ACHN (cell line): ENCODE results near the gene LIN28A.

Source experiments
- DNase-seq: peaks from one replicate; pipeline ENCODE4 v3.0.0-alpha.2; 2015
- in situ Hi-C: cut with HindIII; loops from 2 replicates; pipeline ENCODE4 v1.10.0; 2017; ENCODE audit warnings: low sequenced_read_pairs, low pct_ligation_motif_present, low pct_unique_long_range_greater_than_20kb

Gene LIN28A

DNA sequence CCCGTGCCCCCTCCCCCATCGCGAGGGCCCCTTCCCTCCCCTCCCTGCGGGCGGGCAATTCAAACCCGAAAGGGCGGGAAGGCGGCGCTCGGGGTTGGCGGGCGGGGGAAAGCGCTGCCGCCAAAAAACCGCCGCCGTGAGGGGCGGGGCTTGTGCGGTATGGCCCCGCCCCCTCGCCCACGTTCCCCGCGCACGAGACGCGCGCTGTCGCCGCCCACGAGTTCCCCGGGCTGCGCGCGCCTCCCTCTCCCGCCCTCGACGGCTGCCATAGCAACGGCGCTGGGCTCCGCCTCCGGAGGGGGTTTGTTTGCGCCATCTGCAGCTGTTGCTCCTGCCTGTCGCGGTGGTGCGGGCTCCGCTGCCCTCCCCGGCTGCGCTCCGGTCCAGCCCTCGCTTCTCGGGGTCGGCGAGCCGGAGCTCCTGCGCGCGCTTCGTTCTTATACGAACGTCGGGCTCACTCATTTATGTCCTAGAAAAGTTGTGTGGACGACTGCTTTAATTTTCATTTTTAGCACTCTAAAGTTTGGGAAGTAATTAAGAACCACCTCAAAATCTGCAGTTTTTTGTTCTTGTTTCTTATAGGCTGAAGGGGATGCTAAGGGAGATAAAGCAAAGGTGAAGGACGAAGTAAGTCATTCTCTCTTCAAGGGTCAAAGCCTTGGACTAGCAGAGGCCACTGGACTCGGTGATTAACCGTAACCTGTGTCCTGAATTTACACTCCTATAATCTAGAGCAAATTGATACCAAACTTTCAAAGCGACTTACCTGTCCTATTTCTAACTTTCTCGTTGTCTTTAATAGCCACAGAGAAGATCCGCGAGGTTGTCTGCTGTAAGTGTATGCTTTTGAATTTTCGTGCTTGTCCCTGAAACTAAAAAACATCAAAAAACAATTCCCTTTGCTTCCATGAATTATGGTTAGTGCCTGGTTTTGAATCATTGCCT lies 62.6 kb downstream of the LIN28A start:
- DNase-seq, result peak; percentile 89
- in situ Hi-C loops, result no loop called here

GRCh38 chr1:26474818-26475217 lies 64.2 kb downstream of the LIN28A start:
- in situ Hi-C loops, result no loop called here
- DNase-seq, result no peak

DNA sequence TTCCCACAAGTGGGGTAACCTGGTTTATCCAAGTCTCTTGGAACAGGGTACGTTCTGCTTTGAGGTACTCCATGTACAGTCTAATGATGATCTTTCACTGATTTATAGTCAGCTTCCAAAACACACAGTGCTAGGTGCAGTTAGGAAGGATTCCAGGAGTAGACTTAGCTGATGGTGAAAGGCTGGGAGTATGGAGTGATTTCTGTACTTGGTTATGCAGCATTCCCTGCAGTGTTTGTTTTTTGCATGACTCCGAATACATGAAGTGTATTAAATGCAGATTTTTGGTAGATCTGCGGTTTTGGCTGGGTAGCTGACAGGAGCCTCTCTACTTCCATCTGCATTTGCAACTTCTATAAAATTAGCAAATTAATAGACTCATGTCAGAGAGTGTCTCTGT lies 65.4 kb downstream of the LIN28A start:
- in situ Hi-C loops, result no loop called here
- no peak for DNase-seq

- no peak for DNase-seq
- in situ Hi-C loops, result no loop called here
Observed at GRCh38 chr1:26476958-26477357, 66.3 kb downstream of the LIN28A start.

GRCh38 chr1:26477446-26478152 lies 67.0 kb downstream of the LIN28A start:
- in situ Hi-C loops, result no loop called here
- no peak for DNase-seq

DNA sequence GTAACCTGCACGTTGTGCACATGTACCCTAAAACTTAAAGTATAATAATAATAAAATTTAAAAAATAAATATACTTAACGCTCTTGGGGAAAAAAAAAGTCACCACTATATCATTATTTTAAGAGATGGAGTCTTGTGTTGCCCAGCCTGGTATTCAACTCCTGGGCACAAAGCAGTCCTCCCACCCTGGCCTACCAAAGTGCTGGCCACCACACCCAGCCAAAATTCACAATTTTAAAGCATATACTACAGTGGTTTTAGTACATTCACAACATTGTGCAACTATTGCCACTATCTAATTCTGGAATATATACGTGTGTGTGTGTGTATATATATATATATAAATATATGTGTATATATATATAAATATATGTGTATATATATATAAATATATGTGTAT lies 67.5 kb downstream of the LIN28A start:
- DNase-seq, result no peak
- in situ Hi-C loops, result no loop called here

DNA sequence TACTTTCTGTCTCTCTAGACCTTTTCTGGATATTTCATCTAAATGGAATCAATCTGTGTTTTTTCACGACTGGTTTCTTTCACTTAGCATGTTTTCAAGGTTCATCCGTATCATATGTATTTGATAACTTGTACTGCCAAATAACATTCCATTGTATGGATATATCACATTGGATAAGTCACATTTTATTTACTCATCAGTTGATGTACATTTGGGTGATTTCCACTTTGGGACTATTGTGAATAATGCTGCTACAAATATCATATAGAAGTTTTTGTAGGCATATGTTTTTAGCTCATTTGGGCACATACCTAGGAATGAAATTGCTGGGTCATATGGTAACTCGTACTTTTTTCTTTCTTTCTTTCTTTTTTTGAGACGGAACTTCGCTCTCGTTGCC lies 68.4 kb downstream of the LIN28A start:
- DNase-seq, result no peak
- in situ Hi-C loops, result no loop called here
